ENCODE measurements around the gene ETFA.
"Not testable (repeated sequence)": the region's sequence is repeated elsewhere in the genome, so short reads cannot be mapped to it uniquely, and the experiment has no call there.

ETFA gene

DNA sequence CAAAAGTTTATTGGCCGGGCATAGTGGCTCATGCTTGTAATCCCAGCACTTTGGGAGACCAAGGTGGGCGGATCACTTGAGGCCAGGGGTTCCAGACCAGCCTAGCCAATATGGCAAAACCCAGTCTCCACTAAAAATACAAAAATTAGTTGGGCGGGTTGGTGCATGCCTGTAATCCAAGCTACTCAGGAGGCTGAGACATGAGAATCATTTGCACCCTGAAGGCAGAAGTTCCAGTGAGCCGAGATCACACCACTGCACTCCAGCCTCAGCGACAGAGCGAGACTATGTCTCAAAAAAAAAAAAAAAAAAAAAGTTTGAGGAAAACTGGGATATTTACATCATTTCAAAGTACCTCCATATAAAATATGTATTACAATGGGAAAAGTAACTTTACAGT is 40.4 kb downstream of the ETFA start:
- DNase-seq, result no peak

DNA sequence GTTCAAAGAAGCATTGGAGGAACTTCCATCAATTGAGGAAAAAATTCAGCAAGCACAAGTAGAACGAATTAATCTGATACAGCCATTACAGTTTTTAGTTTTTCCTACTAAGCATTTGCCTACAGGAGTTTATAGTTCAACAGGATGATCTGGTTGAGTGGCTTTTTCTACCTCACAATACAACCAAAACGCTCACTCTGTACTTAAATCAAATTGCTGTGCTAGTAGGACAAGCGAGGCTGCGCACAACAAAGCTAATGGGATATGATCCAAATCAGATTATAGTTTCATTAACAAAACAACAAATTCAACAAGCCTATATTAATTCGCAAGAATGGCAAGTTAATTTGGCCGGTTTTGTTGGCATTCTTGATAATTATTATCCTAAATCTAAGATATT is 44.2 kb downstream of the ETFA start:
- DNase-seq, result no peak

DNA sequence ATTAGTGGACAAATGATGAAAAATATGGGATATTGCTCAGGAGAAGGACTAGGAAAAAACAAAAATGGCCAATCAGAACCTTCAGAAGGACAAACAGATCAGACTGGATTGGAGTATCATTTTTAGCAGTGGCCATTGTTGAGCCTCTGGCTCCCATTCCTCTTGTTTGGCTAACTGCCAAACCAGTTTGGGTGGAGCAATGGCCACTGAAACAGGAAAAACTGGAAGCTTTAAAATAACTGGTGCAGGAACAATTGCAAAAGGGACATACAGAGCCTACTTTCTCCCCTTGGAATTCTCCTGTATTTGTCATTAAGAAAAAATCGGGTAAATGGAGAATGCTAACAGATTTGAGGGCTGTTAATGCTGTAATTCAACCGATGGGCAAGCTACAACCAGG is 45.5 kb downstream of the ETFA start:
- DNase-seq, result not testable (repeated sequence)

DNA sequence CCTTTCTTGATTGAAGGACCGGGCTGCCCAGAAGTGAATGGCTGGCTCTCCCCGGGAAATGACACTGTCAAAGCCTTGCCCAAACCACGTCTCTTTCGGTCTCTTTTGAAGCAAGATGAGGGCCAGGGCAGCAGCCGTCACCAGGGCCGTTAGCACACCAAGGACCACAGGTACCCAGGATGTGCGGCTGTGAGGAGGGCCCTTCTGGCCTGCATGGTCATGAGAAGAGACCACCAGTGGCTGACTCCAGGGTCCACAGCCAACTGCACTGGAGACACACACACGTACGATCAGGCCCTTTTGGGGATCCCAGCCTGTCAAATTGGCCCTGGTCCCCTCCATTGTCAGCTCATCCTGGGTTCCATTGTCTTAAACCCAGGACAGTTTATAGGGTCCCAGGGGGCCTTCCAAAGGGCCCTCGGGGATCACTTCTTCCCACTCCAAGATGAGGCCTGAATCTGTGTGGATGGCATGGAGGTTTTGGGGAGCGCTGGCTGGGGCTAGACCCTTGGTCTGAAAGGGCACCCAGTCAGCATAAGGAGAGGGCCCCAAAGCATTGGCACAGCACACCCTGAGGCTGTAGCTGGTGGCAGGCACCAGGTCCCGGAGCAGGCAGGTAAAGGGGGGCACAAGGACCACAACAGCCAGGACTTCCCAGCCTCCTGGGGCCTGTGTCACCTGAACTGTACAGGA is 50.9 kb downstream of the ETFA start:
- no peak for DNase-seq

DNA sequence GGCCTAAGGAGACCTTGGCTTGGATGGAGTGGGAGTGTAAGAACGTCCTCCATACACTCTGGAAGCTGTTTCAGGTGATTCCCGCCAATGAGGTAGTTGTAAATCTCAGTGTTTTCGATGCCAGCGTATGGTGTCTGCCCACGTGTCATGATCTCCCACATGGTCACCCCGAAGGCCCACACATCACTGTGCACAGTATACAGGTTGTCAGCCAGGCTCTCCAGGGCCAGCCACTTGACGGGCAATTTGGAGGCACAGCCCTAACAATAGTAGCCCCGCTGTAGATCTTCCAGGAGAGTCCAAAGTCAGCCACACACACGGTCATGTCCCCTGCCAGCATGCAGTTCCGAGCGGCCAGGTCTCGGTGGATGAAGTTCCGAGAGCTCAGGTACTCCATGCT is 51.9 kb downstream of the ETFA start:
- no peak for DNase-seq

DNA sequence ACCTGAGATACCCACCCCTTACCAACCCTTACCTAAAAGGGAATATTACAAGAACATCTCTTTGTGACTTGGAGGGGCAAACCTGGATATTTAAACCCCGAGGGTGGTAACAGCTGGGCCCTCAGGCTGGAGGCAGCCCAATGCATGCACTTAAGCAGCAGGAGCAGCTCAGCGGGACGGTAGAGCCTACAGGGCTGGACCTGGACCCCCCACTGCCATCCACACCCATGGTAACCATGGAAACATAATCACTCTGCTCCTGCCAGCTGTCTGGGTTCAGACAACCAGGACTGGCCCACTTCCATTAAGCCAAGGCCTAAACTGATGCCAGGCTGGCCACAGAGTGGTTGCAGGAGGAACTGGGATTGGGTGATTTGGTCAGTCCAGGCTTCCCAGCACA is 52.8 kb downstream of the ETFA start:
- DNase-seq, result peak in 1 of 14 donors; percentile 5

DNA sequence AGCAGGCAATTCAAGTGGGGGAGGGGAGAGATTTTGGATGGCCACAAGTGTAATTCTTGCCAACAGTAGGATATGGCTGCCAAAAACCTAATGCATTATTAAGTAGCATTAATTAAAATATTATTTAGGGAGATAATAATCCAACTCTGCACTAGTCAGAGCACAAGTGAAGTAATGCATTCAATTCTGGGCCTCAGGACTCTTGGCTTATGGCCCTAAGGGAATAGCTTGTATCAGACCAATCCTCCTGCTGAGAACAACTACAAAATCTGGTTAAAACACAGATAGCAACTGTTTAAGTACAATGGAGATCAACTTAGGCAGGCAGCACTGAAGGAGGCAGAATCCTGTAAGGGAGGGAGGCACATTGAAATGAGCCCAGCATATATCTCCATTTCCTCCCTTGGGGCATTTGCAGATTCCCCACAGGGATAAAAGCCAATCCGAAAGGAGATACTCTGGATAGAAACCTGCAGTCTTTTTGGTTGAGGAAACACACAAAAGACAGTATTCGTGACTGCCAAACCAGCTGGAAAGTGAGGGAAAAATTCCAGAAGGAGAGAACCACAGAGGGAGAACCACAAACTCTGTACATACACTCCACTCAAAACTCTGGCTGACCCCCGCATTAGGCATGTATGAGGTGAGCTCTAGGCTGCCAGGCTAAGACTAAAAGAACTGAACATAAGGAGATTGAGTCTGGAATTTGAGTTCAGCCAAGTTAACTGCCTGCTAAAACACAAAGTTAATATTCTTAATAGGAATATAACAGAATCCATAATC is 57.4 kb downstream of the ETFA start:
- no peak for DNase-seq

DNA sequence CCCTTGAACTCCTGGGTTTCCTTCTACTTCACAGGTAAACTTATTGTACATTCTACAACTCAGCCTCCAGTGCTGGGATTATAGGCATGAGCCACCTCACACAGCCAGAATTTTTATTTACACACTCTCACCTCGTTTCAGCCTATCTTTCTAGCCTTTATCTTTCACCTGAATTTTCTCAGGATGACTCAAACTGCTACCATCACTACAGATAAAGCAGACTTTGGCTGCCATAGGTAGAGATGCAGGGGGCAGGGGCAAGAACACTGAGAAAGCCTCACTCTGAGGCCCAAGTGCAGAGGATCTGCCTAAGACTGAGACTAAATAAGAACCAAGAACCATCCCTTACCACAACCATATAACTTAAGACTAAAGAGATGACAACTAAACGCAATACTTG is 59.0 kb downstream of the ETFA start:
- DNase-seq, result no peak

DNA sequence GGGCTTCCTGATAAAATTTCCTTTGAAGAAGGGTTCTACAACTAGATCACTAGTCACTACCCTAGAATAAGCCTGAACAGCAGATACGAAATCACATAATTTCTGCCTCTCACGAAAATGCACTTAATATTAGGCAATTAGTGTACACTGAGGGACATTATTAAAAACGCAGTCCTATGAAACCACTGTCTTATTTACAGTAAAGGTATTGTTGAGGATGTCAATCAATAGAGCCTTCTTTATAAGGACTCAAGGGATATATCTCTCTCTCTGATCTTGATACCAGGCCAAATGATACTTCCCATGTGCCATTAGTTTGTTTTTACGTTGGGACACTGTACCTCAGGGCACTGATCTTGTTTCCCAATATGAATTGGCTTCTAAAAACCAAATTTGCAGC is 59.6 kb downstream of the ETFA start:
- DNase-seq, result no peak

DNA sequence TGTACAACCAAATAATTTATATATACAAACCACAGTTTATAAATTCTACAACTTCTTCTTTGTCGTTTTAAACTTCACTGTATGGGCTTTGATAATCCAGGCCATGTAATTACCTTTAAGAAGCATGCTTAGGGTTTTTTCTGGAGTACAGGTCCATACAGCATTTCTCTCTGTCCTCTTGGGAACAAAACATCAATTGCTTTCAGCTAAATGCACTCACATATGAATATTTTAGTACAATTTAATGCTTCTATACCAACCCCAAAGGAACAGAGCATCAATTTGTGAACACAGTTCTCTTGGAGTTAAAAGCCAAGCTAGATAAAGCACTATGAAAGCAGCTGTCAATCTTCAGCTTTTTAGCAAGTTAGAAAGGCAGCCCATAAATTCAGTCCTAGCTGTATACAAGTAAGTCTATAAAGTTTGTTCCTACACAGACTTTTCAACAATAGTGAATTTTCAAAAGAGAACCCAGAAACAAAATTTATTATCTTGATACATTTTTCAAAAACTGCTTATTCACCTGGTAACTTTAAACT is 66.1 kb downstream of the ETFA start:
- DNase-seq, result no peak

DNA sequence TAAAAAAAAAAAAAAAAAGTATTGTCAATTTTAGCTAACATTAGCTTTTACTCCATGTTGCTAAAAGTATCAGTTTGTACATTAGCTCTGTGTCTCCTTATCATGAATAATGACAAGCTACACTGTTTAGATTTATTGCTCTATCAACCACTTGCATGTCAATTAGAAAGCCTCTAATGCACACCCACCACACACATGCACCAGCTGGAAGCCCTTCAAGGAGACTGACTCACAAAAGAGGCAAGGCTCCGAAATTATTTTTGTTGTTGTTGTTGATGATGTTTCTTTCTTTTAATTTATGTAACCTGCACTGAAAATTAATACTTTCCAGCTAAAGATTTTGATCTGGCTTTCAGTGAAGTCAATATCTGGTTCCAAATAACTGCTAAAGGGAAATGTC is 71.5 kb downstream of the ETFA start:
- DNase-seq, result no peak

DNA sequence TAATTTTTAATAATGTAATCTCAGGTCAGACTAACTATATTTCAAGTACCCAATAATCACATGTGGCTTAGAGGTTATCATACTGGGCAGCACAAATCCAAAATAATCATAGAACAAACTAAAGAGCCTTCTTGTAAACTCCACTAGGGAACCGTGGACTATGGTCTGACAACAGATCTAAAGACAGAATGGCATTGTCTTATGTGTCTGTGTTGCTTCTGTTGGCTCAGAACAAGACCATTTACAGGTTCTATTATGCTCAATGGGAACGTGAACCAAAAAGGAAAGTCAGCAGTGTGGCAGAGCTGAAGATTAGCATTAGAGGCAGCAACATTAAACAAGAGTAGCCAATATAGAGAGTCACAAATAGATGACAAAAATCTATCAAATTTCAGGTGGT is 74.9 kb downstream of the ETFA start:
- no peak for DNase-seq

DNA sequence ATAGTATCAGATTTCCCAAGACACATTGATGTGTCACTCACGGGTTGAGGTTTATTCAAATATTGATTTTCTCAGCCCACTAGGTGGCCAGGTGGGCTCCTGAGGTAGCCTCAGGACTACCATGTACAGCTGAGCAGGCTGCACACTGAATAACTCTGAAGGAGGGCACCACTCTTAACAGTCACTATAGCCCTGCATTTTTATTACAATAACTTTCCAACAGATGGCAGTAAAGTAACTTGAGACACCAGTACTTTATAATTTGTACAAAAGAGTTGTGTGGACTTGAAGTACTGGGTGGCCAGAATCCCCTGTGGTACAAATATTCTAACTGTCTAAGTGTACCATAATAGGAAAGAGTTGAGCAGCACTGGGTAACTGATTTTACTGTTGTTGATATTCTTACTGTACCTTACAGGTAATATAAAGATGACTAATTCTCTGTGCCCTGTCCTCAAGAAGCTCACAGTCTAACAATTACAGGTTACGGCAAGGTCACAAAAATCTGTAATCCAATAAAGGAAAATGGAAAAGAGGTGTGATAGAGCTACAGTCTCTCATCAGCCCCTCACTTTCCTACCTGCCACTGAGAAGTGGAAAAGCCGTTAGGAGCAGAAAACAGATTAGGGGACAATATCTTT is 76.0 kb downstream of the ETFA start:
- DNase-seq, result peak in 1 of 14 donors; percentile 8

DNA sequence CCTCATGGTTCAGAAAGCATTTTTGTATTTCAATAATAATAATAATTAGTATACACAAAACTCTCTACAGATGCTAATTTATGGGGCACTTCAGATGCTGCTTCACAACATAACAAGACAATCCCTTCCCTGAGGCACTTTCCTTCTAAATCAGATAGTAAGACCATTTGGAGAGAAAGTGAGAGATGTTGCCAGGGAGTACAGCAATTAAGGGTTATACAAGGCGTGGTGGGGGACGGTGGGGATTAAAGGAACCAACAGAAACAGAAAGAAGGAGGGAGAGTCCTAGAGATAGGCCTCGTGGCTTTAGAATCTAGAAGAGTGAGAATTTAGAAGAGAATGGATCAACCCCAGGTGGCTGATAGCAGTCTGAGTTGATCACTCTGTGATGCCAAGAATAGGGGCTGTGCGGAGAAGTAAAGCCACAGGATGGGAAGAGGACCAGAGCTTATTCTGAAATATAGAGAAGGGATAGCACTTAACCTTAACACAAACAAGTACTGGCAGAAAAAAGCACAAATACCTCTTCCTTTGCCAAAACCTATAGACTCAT is 76.9 kb downstream of the ETFA start:
- DNase-seq, result no peak

DNA sequence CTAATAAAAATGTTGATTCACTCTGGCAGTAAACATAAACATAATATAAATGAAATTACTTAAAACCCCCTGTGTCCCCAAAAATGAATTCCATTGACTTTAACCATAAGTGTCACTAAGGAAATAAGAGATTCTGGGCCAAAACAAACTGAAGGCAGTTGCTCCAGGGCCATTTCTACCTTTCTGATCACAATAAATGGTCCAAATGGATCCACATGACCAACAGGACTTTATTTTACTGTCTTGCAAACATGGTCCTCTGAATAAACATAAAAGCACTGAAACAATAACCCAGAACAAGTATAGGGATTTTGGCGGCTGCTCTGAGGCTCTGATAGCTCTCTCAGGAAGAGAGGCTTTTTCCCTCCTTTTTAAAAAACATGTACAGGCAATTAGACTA is 77.3 kb downstream of the ETFA start:
- no peak for DNase-seq

DNA sequence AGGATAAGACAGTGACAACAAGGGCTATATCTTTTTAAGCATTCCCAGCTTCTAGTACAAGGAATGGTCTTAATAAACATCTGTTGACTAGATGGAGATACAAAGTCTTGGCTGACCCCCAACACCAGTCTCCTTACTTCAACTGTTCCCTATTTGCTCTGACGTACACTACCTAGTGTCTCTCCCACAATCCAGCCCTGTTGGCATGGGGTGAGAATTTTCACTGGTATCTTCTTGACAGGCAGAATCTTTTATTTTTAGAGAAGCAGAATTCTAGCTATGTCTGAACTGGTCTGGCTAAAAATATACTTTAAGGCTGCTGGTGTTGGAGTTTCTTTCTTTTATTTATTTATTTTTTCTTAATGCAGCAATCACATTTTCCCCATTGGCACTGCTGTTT is 82.0 kb downstream of the ETFA start:
- DNase-seq, result no peak

DNA sequence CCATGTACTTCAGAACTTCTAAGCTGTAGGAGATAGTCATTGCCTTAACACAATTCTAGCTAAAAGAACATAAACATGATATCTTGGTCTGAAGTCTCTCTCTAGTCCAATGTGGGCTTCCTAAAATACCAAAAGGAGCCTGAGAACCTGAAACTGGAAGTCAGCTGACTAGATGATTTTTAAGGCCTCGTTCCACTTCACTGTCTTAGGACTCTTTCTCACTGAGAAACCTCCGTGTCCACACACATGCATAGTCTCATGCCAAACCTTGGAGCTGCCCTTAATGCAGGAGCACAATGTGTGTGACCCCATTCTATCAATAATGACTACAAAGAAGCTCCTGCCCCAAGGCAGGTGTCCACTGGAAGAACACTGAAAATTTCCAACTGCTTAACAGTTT is 87.7 kb downstream of the ETFA start:
- DNase-seq, result no peak

DNA sequence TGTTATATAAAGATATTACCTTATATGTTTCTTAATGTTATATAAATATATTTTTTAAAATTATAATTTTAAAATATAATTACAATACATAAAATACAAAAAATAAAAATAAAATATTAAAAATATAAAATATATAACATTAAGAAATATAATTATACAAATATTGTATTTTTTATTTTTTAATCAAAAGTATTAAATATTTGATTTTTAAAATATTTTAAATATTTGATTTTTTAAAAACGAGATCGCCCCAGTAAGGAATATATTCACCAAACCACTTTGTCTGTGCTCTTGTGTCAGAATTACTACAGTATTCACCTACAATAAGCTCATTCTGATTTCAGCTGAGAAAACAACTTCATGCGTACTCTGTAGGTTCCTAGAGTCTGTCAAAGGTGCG is 89.1 kb downstream of the ETFA start:
- no peak for DNase-seq

DNA sequence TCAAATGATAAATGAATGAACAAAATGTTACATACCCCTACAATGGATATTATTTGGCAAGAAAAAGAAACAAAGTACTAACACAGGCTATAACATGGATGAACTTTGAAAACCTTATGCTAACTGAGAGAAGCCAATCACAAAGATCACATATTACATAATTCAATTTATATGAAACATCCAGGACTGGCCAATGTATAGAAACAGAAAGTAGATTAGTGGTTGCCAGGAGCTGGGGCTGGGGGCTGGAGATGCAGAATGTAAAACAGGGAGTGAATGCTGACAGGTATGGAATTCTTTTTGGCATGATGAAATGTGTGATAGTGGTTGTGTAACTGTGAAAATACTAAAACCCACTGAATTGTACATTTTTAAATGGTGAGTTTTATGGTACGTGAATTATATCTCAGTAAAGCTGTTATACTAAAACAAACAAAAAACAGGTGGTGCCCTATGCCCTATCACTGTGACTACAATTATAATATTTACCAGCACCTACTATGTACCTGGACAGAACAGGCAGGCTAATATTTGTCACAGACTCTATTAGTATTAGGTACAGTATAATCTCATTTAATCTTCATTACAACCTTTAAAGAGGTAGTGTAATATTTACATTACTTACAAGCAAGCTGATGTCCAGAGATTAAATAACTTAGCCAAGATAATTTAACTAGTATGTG is 90.0 kb downstream of the ETFA start:
- no peak for DNase-seq

DNA sequence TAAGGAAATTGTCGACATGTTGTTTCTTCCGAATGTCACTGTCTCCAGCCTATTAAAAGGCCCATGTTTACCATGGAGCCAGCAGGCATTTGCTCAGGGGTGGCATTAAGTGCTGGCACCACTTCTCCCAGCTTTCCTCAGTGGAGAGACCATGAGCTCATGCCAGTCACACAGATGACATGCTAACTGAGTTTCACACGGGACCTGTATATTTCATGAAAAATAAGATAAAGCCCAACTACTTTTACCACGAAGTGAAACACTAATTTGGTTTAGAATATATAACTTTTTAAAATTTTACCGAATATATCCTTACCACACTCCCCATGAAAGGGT is 93.4 kb downstream of the ETFA start:
- no peak for DNase-seq

DNA sequence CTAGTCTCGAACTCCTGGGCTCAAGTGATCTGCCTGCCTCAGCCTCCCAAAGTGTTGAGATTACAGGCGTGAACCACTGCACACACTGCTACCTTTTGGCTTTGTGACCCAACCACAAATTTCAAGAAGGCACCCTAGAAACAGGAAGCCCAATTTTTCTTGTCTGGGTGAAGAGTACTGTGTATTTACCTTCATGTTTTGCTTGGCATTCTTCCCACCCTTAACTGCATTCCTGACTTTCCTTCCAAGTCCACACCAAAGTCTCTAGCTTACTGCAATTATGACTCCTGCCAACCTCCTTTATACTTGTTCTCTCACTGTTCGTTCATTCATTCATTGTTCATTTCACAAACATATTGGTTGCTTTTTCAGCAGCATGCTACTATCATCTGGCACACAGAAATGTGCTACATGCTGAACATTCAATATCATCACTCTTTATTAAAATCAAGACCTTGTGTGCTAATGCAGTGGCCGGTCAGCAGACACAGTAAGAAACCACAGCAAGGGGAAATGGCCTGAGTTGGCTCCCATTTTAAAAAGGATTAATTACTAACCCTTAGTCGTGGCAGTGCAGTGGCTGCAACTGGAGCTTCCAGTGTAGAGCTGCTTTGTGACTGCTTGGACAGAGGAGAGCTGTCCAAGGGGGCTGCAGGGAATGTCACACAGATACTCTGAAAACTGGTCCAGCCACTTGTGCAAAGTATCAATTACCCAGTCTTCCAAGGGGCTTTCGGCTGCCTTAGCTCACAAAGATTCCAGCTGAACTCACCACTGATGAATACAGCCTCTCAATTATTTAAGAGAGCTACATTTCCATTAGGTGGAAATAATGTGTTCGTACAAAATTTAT is 94.0 kb downstream of the ETFA start:
- no peak for DNase-seq

DNA sequence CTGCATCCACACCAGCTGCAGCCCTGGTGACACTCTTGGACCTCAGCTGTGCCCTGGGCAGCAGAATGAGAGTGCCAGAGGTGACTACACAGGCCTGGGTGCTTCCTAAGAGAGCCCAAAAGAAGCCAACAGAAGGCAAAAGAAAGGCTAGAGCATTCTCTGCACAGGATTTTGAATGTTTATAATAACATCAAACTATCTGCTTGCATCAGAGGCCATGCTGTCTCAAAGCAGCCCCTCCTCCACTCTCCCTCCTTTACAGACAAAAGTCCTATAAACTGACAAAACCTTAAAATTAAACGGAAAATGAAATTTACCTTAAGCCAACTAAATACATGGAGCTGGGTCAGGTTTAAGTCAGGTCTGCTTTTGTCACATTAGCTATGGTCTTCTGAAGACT is 95.6 kb downstream of the ETFA start:
- DNase-seq, result no peak

Measured in C1 segment of cervical spinal cord (tissue), 14 donors.